Left cardiac atrium (tissue), 2 donors: Measurements from ENCODE around the gene KRT33B. TPM values are rescaled to one million over a fixed set of nuclear protein-coding genes. Genes with fewer than 3 reads are reported as not detected.

Experiments used
- total RNA-seq, 2 donors: library from RNA; stranded (reverse); fragmentation: NEBNext Ultra II Directional; extraction: Animal tissue kit (Norgen Biotek cat#: 25700); gene quantifications; one replicate each; pipeline ENCODE4 v1.2.1, GENCODE V29; 2021
- donor health status: DM: no; HTN: yes; CAD: no; lungs with severe emphysema.
- donor health status: DM: yes; HTN: yes; CAD: no.

KRT33B gene
- total RNA-seq, 2 donors from 2014 or later = not detected

Other genes starting within 250 kb of the KRT33B start
- not detected for gene KRTAP4-12, start 245.6 kb downstream of the KRT33B start, total RNA-seq
- not detected for gene KRTAP4-6, start 229.3 kb downstream of the KRT33B start, total RNA-seq
- not detected for gene KRTAP4-5, start 220.0 kb downstream of the KRT33B start, total RNA-seq
- gene KRTAP4-4, start 209.1 kb downstream of the KRT33B start, total RNA-seq = not detected
- not detected for gene KRTAP4-3, start 201.6 kb downstream of the KRT33B start, total RNA-seq
- gene KRTAP4-2, start 191.6 kb downstream of the KRT33B start, total RNA-seq = not detected
- gene KRTAP4-1, start 184.9 kb downstream of the KRT33B start, total RNA-seq = not detected
- gene KRTAP9-1, start 179.9 kb downstream of the KRT33B start, total RNA-seq = not detected
- not detected for gene KRTAP9-2, start 143.2 kb downstream of the KRT33B start, total RNA-seq
- gene KRTAP9-3, start 137.4 kb downstream of the KRT33B start, total RNA-seq = not detected
- gene KRTAP9-8, start 131.8 kb downstream of the KRT33B start, total RNA-seq = not detected
- not detected for gene KRTAP9-4, start 120.1 kb downstream of the KRT33B start, total RNA-seq
- gene KRTAP9-9, start 114.4 kb downstream of the KRT33B start, total RNA-seq = not detected
- not detected for gene KRTAP9-6, start 104.4 kb downstream of the KRT33B start, total RNA-seq
- not detected for gene KRTAP9-7, start 94.1 kb downstream of the KRT33B start, total RNA-seq
- gene KRTAP29-1, start 67.0 kb downstream of the KRT33B start, total RNA-seq = not detected
- gene KRTAP16-1, start 60.5 kb downstream of the KRT33B start, total RNA-seq = not detected
- gene KRTAP17-1, start 54.1 kb downstream of the KRT33B start, total RNA-seq = not detected
- not detected for gene KRT33A, start 19.0 kb downstream of the KRT33B start, total RNA-seq
- not detected for gene KRT34, start 12.5 kb upstream of the KRT33B start, total RNA-seq
- gene KRT31, start 27.8 kb upstream of the KRT33B start, total RNA-seq = not detected
- not detected for gene KRT37, start 54.8 kb upstream of the KRT33B start, total RNA-seq
- gene KRT38, start 71.2 kb upstream of the KRT33B start, total RNA-seq = not detected
- not detected for gene KRT32, start 97.6 kb upstream of the KRT33B start, total RNA-seq
- not detected for gene KRT35, start 111.3 kb upstream of the KRT33B start, total RNA-seq
- gene KRT36, start 120.1 kb upstream of the KRT33B start, total RNA-seq = not detected
- gene KRT13, start 135.8 kb upstream of the KRT33B start, total RNA-seq = not detected
- gene KRT15, start 149.1 kb upstream of the KRT33B start, total RNA-seq = under 1 TPM; 0.24 to 0.37 TPM
- gene KRT19, start 158.5 kb upstream of the KRT33B start, total RNA-seq = 10 to 100 TPM; 13.7 to 21.0 TPM
- gene KRT9, start 202.2 kb upstream of the KRT33B start, total RNA-seq = not detected
- gene KRT14, start 217.1 kb upstream of the KRT33B start, total RNA-seq = under 1 TPM; 0.41 to 0.58 TPM
- gene KRT16, start 243.0 kb upstream of the KRT33B start, total RNA-seq = 1 to 10 TPM in 1 of 2 donors, under 1 TPM in 1; 0.44 to 1.1 TPM